ENCODE data around the gene TRIM9.

TRIM9 gene

DNA sequence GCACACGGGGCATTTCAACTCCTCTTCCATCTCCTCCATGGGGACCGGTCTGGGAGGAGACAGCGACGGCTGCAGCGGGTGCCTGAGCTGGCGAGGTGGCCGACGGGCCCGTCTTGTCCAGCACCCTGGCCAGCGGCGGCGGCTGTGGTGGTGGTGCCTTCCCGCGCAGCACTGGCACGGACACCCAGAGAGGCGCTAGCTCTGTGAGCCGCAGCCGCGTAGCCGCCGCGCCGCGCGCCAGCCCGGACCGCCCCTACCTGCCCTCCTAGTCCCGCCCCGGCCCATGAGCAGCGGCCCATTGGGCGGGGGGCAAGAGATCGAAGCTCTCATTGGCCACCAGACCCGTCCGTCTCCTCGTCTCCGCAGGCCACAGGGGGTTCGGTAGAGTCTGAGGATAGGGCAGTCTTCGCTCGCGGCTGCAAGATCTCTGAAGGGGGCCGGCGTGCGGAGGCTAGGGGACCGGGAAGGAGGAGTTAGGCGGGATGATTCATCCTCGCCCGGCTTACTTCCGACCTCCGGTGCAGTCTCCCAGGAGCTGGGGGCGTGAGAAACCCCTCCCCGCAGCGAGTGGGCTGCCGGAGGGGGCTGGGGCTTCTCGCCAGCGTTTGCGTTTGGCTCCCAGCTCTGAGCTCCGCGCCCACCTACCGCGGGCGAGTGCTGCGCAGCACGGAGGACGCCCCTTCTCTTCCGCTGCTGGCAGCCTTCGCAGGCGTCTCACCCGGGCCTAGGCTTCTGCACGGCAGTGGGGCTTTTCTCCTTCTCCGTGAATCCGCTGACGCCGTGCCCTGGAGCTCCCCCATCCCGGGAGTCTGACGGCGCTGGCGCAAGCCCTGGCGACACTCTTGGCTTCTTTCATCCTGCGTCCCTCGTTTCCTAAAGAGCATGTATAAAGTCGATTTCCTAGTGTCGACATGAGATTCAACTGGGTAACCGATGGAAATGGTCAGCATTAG lies at the start of gene TRIM9:
TRIM9 (minus strand) TSS at position 205 of the 953 bp plus-strand sequence; CDS start at position 39, 166 bp downstream.
- DNase-seq, result peak; percentile 97

GRCh38 chr14:51140856-51141255 lies 46.0 kb upstream of the TRIM9 start:
- no peak for DNase-seq

DNA sequence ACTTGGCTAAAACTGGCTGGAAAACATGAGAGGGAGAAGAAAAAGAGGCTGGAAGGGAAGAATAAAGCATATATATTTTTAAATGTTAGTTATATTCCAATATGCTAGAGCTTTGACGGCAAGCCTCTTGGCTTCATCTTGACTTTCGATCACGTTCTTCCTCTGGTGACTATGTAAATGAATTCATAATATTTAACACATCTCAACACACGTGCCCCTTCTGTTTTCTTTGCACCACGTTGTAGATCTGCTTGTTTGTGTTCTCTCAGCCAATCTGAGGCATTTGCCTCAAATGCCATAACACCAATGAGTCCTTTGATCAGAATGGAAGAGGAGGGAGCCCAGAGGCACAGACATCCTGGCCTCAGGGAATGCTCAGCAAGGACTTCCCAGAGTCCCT lies 45.4 kb upstream of the TRIM9 start:
- no peak for DNase-seq

GRCh38 chr14:51139121-51139681 lies 44.3 kb upstream of the TRIM9 start:
- no peak for DNase-seq

- DNase-seq, result no peak
Observed at GRCh38 chr14:51138404-51139103, 43.6 kb upstream of the TRIM9 start.

- no peak for DNase-seq
Observed at GRCh38 chr14:51131516-51131915, 36.6 kb upstream of the TRIM9 start.

DNA sequence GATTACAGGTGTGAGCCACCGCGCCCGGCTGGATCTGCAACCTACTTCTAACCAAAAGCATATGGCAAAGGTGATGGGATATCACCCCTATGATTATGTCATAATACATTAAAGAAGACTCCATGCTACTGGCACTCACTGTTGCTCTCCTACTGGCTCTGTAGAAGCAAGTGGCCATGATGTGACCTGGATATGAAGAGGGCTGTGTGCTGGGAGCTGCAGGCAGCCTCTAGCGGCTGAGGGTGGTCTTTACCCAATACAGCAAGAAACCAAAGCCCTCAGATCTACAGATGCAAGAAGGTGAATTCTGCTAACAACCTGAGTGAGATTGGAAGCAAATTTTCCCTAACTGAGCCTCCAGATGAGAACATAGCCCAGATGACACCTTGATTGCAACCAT lies 34.2 kb upstream of the TRIM9 start:
- DNase-seq, result no peak

GRCh38 chr14:51124029-51124428 lies 29.1 kb upstream of the TRIM9 start:
- no peak for DNase-seq

DNA sequence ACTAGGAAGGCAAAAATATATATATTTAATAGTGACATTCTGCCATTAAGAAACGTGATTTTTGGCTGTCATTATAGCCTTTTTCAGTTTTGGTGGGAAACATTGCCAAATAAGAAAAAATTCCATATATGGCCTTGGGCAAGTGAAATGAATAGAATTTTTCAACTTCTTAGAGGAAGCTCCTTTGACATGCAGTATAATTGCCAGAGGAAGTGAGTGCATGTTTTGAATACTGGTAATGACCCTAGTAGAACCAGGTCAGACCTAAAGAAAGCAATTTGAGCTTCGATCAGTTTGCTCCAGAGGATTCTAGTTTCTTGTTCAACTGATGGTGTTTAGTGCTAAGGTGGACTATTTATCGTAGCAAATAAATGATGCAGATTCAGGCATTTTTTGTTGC lies 26.2 kb upstream of the TRIM9 start:
- DNase-seq, result no peak

GRCh38 chr14:51119411-51120051 lies 24.6 kb upstream of the TRIM9 start:
- DNase-seq, result no peak

DNA sequence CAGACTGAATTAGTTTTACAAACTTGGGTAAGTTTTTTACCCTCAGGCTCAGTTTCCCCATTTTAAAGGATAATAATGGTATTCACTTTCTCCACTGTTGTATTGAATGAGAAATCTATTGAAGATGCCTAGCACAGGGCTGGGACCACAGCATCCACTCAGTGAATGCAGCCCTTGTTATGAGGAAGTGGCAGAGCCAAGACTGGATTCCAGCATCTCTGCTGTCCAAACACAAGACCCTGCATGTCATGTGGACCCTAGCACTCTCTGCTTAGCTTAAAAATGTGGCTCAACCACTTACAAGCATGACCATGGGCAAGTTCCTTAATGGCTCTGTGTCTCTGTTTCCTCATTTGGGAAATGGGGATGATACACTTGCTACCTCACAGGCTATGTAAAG lies 24.1 kb upstream of the TRIM9 start:
- no peak for DNase-seq

DNA sequence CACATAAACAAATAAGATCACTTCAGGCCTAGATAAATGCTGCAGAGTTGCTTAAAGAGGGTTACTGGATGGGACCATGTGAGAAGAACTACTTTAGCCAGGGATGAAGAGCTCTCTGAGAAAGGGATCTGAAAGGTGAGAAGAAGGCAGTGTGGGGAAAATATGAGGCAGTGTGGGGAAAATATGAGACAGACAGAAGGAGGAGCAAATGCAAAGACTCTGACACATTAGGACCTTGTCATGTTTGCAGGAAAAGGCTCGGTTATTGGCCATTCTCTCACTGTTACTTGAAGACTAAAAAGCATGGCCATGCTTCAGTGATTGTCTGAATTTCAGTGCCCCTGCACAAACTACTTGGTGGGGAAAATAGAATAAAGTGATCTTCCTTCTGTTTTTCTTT lies 22.7 kb upstream of the TRIM9 start:
- no peak for DNase-seq

GRCh38 chr14:51116682-51117081 lies 21.8 kb upstream of the TRIM9 start:
- no peak for DNase-seq

GRCh38 chr14:51109651-51110050 lies 14.7 kb upstream of the TRIM9 start:
- no peak for DNase-seq

DNA sequence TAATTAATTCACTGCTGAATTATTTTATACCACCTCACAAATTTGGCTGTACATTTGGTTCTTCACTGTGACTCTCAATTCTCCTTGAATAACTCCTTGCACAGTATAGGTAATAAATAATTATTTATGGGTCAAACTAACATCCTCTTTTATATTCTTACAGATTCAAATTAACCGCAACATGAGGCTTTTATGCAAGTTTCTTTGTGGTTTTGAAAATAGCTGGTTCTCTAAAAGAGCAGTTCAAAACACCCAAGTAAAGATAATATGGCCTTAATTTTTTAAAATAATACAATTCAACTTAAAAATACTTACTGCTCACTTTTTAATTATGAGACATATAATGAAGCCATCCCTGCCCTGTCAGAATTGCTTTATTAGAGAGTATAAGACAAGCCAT lies 12.9 kb upstream of the TRIM9 start:
- DNase-seq, result no peak

DNA sequence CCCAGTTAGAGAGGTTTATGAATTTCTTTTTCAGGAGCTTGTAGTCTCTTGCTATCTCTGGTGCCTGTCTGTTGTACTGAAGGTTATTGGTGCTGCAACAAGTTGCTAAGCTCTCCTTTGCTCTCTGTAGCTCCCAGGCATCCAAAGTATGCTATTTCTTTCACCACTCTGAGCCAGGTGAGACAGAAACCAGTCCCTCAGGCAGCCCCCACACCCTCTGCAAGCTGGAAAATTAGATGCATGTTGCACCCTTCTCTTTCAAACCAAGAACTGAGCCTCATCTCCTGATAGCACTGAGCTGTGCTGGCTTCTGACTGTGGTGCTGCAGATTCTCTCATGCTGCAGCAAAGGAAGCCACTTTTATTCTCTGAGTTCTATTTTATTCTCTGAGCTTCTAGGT lies 9.6 kb upstream of the TRIM9 start:
- no peak for DNase-seq

DNA sequence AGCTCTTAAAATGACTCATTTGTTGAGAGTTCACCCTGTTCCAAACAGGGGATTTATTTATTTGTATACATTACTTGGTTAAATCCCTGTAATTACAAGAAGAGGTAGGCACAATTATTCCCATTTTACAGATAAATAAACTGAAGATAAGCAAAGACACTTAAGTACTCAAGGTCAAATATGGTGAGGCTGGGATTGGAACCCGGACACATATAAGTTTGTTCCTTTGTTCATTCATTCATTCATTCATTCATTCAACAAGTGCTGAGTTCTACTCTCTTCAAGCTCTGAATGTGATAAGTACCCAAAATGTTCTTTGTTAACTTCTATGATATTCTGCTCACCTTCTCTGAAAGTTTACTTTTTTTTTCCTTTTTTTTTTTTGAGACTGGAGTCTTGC lies 2.4 kb upstream of the TRIM9 start:
- no peak for DNase-seq

- DNase-seq, result no peak
Observed at GRCh38 chr14:51096870-51097269, 2.0 kb upstream of the TRIM9 start.

DNA sequence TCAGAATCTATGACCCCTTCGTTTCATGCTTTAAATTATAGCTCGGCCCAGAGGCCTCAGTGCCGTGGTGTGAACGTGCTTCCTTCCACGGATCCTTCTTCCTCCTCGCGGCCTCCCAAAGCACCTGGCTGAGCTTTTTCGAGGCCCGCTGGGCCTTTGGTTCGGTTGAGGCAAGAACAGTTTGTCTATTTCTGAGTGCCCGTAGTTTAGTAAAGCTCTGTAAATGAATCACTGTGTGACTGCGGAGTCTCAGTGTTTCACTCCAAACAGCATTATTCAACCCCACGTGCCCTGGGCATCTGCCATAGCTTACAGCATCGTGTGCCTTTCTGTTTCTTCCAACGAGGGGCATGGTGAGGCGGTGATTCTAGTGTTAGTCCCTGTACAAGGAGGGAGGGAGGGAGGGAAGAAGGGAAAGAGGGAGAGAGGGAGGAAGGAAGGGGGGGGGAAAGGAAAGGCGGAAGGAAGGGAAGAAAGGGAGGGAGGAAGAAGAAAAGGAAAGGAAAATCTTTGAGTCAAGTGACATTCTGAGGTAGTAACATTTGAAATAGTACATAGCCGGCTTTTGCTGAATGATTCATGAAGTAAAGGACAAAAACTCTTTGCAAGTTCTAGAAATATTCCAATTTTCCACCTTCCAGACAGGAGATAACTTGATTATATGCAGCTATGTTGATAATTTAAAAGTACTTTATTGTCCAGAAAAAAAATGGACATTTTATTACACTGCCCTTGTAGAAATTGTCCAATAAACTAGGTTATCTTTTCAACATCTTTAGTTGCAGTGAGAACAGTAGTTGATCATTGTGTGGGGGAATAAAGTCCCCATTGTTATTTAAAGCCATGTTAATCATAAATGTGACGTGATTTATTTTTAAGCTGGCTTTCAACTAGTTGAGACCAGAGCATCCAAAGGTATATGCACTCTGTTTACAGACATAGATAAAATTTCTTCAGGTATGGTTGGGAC lies 1.2 kb upstream of the TRIM9 start:
- peak; percentile 39 for DNase-seq

- DNase-seq, result no peak
Observed at GRCh38 chr14:51094282-51094821, 553 bp downstream of the TRIM9 start.

- no peak for DNase-seq
Observed at GRCh38 chr14:51093371-51094281, 1.3 kb downstream of the TRIM9 start.

Measured in T1000 (cell line).